ENCODE results near the gene TP53AIP1.
"Not testable (repeated sequence)": the region's sequence is repeated elsewhere in the genome, so short reads cannot be mapped to it uniquely, and the experiment has no call there.

Gene TP53AIP1

DNA sequence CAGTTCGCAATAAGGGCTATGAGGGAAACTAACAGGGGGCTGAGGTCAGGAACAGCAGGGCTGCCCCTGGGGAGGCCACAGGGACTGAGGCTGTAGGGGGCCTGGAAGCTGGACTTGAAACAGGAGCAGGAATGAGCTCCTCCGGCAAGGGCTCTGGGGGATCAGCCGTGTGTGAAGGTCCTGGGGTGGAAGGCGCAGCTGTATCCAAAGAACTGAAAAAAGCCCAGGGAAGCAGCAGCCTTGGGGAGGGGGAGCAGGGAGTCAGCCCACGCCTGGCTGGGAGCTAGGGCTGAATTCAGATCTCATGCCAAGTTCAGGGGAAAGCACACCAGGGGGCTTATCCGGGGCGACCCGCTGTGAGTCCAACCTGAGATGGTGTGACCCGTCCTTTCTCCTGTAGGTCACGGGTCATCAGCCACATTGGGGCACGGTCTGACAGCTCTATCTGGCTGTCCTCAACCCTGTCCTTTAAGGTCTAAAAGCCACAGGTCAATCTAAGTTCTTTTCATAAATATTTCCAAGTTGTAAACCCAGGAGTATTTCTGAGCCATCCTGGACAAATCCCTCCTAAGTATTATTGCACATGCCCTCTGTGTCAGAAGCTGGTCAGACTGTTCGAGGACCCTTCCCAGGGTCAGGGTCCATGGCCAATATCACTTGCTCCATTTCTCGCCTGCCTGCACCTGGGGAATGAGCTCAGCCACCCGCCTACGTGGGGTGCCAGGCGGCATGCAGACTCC, 18.0 kb downstream of the TP53AIP1 start:
- no peak for DNase-seq

DNA sequence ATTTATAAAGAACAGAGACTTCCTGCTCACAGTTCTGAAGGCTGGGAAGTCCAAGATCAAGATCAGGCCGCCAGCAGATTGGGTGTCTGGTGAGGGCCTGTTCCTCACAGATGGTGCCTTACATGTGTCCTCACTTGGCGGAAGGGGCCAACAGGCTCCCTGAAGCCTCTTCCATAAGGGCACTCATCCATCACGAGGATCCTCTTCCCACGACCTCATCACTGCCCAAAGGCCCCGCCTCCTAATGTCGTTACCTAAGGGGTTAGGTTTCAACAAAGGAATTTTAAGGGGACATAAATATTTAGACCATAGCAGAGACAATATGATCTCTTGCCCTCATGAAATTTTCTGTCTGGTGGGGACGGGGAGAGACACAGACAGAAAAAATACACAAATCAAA, 18.6 kb downstream of the TP53AIP1 start:
- no peak for DNase-seq

DNA sequence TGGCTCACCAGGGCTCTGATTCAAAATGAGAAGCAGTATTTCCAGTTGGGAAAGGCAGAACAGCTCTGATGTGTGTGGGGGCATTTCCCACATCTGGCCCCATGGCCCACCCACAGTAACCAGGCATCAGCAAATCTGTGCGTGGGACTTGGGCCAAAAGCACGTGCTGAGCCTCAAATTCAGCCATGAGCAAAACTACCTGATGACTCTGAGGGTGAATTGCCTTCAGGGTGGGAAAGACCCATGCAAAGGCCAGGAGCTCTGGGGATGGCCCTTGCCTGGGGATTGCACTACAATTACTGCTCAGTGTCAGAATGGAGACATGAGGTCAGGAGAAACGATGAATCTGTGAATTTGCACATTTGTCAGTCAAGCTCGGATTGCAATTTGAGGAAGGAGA, 20.9 kb downstream of the TP53AIP1 start:
- DNase-seq = no peak

DNA sequence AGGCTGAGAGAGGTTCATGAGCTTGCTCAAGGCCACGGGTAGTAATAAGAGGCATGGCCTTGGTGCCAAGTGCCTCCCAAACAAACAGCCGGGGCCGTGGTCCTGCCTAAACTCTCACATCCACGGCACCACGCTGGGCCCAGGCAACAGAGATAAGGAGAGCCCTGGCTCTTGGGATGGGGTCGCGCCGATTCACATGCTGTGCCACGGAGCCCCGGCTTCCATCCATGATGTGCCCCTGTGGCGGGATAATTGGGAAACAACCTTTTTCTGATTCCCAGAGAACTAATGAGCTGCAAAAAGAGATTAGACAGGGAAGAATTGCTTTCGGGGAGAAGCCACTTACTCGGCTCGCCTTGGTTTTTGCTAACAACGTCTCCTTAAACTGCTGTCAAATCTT, 22.0 kb downstream of the TP53AIP1 start:
- DNase-seq = no peak

DNA sequence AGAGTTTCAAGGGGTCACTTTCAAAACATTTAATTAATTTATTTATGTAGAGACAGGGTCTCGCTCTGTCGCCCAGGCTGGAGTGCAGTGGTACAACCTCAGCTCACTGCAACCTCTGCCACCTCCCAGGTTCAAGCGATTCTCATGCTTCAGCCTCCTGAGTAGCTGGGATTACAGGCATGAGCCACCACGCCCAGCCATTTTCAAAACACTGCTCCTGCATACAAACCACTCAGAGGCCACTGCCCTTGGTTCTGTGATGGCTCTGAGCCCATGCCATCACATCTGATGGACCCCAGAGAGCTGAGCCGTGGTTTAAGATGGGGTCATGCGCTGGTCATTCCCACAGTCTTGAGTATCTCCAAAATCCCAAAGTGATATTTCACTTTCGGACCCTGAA, 23.0 kb downstream of the TP53AIP1 start:
- DNase-seq = not testable (repeated sequence)

DNA sequence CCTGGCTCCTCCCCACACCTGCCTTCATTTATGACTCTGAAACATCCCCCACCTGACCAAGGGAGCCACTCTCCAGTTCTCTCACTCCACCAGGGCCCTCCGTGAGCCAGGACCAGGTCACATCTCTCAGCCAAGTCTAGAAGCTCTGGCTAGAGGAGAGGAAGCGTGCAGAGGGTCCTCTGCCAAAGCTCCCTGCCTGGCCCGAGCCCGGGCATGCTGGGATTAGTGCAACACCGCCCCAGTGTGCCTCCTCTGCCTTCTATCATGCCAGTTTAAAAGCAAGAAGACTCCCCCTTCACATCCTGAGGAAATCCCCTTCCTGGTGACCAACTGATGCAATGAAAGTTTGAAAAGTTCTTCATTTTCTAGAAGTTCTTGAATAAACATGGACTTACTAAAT, 23.5 kb downstream of the TP53AIP1 start:
- DNase-seq = no peak

DNA sequence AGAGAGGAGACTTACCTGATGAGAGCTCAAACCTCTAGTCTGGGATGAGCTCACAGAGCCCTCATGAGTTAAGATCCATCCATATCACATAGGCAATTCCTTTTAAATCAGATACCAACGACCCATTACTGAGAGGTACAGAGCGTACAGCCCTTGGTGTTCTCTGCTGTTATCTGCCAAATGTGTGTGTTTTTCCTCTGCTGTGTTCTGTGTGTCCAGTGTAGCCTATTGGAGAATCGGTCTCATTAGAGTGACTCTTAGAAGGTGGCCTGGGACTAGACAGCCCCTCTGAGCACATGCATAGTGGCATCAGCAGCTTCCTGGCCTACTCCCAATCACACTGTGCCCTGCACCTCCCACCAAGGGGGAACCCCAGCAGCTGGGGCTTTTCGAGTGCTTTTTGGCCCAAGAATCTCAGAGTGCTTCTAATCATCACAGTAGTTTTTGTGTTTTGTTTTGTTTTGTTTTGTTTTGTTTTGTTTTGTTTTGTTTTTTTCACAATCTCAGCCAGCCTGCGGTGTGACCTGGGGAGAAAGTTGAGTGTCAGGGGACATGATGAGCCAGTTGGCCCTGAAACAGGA, 25.4 kb downstream of the TP53AIP1 start:
- DNase-seq = no peak

DNA sequence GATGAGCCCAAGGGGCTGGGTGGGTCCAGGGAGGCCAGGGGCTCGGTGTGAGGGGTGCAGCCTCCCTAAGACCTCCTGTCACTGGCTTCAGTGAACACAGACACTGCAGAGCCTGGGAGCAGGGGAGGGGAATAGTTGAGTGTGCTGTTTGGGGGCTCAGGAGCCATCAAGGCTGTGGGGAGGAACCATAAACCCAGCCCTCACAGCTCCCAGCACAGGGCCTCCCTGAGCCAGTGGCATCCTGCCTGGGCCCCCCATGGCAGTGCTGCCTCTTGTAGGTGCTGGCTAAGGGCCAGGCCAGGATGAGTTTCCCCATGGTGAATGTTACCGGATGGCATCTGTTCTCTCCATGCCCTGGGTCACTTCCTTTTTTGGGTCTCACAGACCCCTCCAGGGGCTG, 26.0 kb downstream of the TP53AIP1 start:
- no peak for DNase-seq

DNA sequence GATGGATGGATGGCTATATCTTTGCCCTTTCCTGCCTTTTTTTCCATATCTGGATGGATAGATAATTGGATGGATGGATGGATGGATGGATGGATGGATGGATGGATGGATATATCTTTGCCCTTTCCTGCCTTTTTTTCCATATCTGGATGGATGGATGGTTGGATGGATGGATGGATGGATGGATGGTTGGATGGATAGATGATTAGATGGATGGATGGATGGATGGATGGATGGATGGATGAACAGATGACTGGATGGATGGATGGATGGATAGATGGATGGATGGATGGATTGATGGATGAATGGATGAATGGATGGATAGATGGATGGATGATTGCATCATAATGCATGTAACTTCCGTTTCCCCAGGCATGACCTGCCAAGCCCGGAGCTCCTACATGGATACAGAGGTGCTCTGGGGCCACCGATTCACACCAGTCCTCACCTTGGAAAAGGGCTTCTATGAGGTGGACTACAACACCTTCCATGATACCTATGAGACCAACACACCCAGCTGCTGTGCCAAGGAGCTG, 26.6 kb downstream of the TP53AIP1 start:
- no peak for DNase-seq

DNA sequence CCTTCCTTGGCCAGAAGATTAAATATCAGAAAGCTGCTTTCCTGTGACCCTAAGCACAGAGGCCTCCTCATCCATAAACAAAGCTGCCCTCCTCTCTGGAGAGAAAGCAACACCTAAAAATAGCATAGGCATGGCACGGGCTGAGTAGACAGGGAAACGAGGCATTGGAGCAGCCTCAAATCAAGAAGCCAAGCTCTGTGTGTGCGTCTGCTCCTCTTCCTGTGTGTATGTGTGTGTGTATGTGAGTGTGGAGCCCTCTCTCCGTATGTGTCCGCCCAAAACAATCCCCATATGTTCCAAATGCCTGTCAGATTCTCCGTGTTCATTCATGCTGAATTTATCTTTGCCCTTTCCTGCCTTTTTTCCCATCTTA, 27.5 kb downstream of the TP53AIP1 start:
- DNase-seq = no peak

DNA sequence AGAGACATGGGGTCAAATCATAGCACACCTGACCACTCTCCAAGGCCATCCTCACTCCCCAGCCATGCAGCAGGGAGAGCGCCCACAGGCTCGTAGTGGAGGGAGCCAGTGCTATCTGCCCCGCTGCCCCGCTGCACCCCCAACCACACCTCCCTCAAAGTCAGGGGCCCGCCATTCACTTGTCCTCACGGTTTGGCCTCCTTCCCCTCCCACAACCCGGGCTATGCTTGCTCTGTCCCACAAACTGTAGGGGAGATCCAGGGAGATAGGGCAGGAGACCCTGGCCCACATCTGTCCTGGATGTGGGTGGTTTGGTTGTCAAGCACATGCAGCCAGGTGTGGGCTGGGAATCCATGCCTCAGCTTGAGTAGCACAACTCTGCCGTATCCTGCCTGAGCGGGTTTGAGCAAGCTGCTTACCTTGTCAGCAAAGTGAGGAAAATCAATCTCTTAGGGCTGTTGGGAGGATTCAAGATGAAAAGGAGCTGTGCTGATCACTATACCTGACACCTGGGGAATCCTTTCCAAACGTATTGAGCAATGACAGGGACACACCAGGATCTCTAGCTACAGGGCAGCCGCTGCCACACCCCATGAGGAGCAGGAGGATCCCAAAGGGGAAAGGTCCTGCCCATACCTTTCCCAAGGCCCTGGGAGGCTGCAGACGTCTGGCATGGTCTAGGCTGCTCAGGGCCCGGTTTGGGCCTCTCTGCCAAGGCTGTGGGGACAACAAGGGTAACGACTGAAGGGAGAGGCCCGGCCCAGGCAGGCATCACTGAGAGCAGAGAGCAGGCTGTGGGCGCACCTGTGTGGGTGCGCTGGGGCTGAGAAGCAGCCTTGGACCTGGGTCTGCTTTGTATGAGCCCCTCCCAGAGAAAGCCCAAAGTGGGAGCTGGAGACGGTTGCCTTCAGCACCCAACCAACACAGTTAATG, 28.2 kb downstream of the TP53AIP1 start:
- DNase-seq = no peak

DNA sequence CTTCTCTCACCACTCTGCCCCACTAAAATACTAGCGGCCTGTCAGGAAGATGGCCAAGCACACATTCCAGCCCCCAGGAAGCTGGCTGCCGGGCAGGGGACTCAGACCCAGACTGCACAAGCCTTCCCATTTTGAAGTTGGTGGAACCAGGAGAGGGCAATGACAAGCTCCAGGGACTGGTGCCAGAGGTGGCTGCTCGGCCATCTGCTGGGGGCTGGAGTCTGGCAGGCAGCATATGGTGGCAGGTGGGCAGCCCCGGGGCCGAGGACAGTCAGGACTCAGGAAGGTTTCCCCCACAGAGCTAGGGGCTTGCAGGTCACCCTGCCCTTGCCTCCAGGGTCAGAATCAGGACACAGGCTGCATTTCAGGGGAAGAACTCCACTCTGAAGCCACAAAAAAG, 28.9 kb downstream of the TP53AIP1 start:
- DNase-seq = no peak

DNA sequence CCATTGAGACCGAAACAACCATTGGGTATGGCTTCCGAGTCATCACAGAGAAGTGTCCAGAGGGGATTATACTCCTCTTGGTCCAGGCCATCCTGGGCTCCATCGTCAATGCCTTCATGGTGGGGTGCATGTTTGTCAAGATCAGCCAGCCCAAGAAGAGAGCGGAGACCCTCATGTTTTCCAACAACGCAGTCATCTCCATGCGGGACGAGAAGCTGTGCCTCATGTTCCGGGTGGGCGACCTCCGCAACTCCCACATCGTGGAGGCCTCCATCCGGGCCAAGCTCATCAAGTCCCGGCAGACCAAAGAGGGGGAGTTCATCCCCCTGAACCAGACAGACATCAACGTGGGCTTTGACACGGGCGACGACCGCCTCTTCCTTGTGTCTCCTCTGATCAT, 31.0 kb downstream of the TP53AIP1 start:
- DNase-seq = no peak

DNA sequence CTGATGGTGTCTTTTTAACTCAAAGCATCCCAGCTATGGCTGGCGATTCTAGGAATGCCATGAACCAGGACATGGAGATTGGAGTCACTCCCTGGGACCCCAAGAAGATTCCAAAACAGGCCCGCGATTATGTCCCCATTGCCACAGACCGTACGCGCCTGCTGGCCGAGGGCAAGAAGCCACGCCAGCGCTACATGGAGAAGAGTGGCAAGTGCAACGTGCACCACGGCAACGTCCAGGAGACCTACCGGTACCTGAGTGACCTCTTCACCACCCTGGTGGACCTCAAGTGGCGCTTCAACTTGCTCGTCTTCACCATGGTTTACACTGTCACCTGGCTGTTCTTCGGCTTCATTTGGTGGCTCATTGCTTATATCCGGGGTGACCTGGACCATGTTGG, 31.4 kb downstream of the TP53AIP1 start:
- DNase-seq = no peak

DNA sequence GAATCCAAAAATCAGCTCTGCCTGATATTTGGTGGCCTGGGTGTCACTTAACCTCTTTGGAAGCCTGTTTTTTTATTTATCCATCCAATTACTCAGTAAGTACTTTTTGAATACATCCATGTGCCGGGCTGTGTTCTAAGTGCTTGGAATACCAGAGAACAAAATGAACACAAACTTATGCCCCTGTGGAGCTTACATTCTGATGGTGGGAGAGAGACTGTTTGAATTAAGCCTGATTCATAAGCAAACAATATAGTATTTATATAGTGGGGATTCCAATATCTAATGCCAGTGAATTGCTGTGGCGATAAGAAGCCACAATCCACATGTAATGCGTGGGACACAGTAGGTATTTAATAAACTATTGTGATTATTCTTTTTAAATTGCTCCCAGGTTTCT, 32.1 kb downstream of the TP53AIP1 start:
- no peak for DNase-seq

DNA sequence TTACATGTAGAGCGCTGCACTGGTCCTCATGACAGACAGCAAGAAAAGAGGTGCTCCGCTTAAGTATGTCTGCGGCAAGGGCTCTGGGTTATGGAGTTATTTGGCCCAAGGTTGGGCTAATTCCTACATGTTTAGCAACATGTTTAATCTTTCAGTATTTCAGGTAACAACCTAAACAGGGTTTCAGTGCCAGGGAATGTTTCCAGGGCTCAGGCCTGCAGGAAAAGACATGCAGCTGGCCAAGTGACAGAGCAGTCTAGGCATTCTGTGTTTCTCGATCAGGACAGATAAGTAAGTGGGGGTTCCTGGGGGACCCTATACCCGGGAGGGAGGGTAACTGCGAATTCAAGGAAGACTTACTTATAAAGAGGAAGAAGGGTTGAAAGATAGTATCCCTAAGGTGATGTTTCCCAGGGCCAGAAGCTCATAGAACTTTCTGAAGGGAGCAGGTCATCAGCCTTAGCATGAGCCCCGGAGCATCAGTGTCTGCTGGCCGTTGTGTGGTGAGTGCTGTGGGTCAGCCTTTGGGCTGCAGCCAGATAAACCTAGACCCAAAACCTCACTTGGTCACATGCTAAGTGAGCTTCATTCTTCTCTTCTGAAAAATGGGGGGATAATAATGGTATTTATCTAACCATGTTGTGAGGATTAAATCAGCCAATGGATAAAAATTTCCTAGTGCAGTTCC, 33.1 kb downstream of the TP53AIP1 start:
- DNase-seq = no peak

DNA sequence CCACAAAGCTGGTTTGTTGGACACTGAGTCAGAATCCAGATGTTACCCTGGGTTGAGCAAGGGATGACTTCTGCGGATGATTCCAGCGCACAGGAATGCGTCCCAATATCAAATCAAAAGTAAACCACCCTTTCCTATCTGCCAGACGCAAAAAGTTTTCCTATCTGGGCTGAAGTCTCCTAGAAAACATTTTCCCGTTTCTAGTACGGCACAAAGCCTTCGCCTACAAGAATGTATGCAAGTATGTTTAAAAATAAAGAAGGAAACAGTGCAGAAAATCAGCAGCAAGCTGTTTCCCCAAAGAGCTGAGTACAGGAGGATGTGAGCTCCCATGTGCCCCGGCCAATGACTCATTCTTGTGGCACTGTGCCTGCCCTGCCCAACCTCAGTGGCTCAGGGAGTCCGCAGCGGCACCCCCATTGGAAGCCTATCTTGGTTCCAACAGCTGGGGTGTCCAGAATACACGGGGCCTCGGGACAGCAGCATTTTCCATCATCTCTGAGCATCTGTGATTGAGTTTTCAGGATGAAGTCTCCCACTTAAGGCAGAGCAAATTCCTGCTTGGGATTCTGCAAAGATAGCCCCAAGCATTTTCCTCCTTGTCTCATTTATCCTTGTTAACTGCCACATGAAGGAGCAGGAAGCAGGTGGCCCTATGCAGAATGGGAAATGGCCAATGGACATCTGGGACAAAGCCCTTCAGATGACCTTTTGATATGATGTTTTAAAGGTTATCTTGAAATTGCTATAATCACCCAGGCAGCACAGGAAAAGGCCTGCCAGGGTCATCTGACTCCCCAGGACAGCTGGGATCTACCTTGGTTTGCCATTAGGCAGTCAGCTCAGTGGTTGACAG, 34.1 kb downstream of the TP53AIP1 start:
- DNase-seq = no peak

DNA sequence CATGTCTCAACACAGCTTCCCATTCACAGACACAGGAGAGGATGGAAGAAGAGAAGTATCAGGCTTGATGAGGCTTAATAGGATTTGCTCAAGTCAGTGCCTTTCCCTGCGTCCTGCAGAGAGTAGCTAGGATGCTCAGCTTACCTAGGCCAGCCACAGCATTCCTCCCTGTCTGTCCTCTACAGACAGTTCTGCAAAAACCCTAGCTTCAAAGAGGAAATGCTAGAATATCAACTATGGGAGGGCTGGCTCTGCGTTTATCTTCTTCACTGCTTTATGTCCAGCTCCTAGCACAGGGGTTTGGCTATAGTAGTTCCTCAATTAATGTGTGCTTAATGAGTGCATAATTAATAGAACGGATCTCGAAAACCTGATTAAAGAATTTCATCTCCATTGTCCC, 35.1 kb downstream of the TP53AIP1 start:
- DNase-seq = no peak

DNA sequence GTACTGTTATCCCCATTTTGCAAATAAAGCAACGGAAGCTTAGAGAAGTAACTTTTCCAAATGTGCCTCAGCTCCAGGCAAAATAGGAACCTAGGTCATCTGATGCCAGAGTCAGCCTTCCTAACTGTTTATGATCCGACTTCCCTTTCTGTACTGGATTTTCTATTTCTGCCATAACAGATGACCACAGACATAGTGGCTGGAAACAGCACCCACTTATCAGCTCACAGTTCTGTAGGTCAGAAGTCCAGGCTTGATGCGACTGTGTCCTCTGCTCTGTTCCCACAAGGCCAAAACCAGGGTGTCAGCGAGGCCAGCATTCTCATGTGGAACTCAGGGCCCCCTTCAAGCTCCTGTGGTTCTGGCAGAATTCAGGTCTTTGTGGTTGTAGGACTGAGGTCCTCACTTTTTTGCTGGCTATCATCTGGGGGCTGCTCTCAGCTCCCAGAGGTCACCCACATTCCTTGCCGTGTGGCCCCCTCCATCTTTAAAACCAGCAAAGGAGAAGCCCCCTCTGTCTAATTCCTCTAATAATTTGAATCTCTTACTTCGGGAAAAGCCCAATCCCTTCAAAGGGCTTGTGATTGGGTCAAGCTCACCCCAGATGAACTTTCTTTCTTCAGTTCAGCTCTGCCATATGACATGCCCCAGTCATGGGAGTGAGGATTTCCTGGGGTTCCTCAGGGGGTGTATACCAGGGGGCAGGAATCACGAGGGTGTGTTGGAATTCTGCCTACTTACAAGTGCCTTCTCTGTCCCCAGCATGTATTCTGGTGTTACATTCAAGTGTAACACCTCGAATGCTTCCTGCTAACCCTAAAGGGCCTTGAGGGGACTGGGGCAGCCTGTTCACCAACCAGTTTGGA, 36.3 kb downstream of the TP53AIP1 start:
- DNase-seq = no peak

DNA sequence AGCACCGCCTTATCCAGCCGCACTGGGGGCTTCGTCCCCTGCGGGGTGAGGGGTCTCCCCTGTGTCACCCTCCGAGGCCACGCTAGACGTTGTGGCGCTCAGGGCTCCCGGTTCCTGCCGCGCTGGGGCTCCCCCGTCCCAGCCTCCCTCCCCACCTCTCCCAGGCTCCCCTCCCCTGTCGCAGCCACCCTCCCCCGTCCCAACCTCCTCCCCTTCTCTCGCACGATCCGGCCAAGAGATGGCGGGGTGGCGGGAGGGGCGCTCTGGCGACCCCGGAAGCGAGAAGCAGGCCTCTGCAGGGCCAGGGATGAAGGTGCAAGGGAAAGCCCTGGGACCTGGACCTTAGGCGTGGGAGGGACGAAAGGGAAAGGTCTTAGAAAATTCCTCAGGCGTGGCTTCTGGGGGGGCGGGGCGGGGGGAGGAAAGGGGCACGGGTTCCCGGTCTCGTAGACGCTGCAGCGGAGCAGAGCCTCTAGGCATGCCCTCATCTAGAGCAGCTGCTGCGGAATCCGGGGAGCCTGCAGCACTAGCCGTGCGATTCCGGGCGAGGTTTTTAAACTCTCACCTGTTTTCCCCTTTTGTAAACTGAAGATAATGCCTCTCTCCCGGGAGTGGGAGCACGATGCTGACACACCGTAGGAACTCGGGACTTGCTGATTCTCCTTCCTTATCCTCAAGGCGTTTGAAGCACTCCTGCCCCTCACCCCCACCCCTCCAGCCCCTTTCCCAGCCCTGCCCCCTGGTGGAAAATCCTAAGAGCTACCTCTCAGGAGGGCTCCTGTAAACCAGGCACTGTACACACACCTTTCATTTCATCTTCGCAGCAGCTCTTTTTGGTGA, 37.1 kb downstream of the TP53AIP1 start:
- DNase-seq = peak; percentile 24
